OCI-LY7 (cell line): ENCODE data around the gene DNM3. TPM values are rescaled to one million over a fixed set of nuclear protein-coding genes. Genes with fewer than 3 reads are reported as not detected.

ENCODE experiments used
- BruUV-seq: library from RNA; stranded (reverse); fragments of 400-500 nt; replicated peaks from 2 replicates; lab custom pipeline; 2021; lab: Mats Ljungman, UMichigan
- CTCF ChIA-PET: fragments of 300-600 bp; sonication (Branson Sonifier 250); formaldehyde crosslinking; loops from one replicate; lab custom pipeline; 2022; ENCODE audit warnings: antibody characterized with exemption; ENCODE audit not compliant: unreplicated experiment; lab: Charles Lee
- POLR2A ChIA-PET: fragments of 300-600 bp; sonication (Branson Sonifier 250); formaldehyde crosslinking; loops from one replicate; lab custom pipeline; 2022; ENCODE audit warnings: antibody characterized with exemption; lab: Charles Lee
- DNase-seq: peaks from one replicate; pipeline ENCODE4 v3.0.0-alpha.2; 2015; ENCODE audit warnings: low spot score
- H2AFZ ChIP-seq: fragments of 200-600 bp; sonication (generic), shearing (Covaris generic); 2 replicates; pipeline ENCODE4 v1.6.1; 2014; ENCODE audit warnings: mild to moderate bottlenecking, antibody characterized with exemption, low read length, moderate library complexity
- H3K27ac ChIP-seq: fragments of 200-600 bp; sonication (generic); 2 replicates; pipeline ENCODE4 v1.5.1; 2014; ENCODE audit warnings: mixed run types, low read depth, mild to moderate bottlenecking, moderate library complexity, low read length, inconsistent platforms; ENCODE audit not compliant: poor library complexity, severe bottlenecking
- H3K36me3 ChIP-seq: fragments of 200-600 bp; sonication (generic); 2 replicates; pipeline ENCODE4 v1.6.1; 2014; ENCODE audit warnings: mild to moderate bottlenecking, antibody characterized with exemption, low read length, moderate library complexity, mixed read lengths; ENCODE audit not compliant: insufficient read depth
- H3K4me1 ChIP-seq: fragments of 200-600 bp; sonication (generic); 2 replicates; pipeline ENCODE4 v1.5.1; 2014; ENCODE audit warnings: mild to moderate bottlenecking, low read length; ENCODE audit not compliant: insufficient read depth, poor library complexity, severe bottlenecking
- H3K4me2 ChIP-seq: fragments of 200-600 bp; sonication (generic); 2 replicates; pipeline ENCODE4 v1.6.1; 2014; ENCODE audit warnings: mild to moderate bottlenecking, low read length
- H3K4me3 ChIP-seq: fragments of 200-600 bp; sonication (generic); 2 replicates; pipeline ENCODE4 v1.5.1; 2014; ENCODE audit warnings: mild to moderate bottlenecking, low read depth, low read length; ENCODE audit not compliant: poor library complexity, severe bottlenecking
- H3K79me2 ChIP-seq: fragments of 200-600 bp; sonication (generic); 2 replicates; pipeline ENCODE4 v1.6.1; 2016; ENCODE audit warnings: low read depth, mild to moderate bottlenecking, low read length, moderate library complexity, mixed read lengths; ENCODE audit not compliant: insufficient read depth
- H3K9me2 ChIP-seq: fragments of 200-600 bp; sonication (generic); 2 replicates; pipeline ENCODE4 v1.6.1; 2016; ENCODE audit warnings: mild to moderate bottlenecking, low read length, mixed read lengths; ENCODE audit not compliant: insufficient read depth
- H3K9me3 ChIP-seq: fragments of 200-600 bp; sonication (generic); 2 replicates; pipeline ENCODE4 v1.6.1; 2014; ENCODE audit warnings: mild to moderate bottlenecking, mixed run types, low read length, mixed read lengths
- H4K20me1 ChIP-seq: fragments of 200-600 bp; sonication (generic); 2 replicates; pipeline ENCODE4 v1.6.1; 2014; ENCODE audit warnings: mild to moderate bottlenecking, antibody characterized with exemption, low read length, moderate library complexity, mixed read lengths; ENCODE audit not compliant: insufficient read depth
- CTCF ChIP-seq: fragments of 200-600 bp; sonication (generic); conservative IDR thresholded peaks from 2 replicates; pipeline ENCODE4 v1.5.1; 2014; ENCODE audit warnings: mild to moderate bottlenecking, antibody characterized with exemption, low read length, moderate library complexity, mixed read lengths
- EZH2phosphoT487 ChIP-seq: fragments of 200-600 bp; sonication (generic); IDR thresholded peaks from 2 replicates; pipeline ENCODE4 v1.6.1; 2018; ENCODE audit warnings: low read depth, borderline replicate concordance, mild to moderate bottlenecking, mixed run types, antibody characterized with exemption, low read length, moderate library complexity, mixed read lengths
- intact Hi-C: fragments of 100-400 bp; cut with micrococcal nuclease; formaldehyde crosslinking; loops from one replicate; pipeline ENCODE4 v1.10.0; 2022; ENCODE audit not compliant: unreplicated experiment
- total RNA-seq, 2 experiments: library from RNA; depleted of rRNA in 1 of 2; stranded (reverse); fragments of >200 nt in 1 of 2; shearing (Covaris generic) in 1 of 2; gene quantifications; 2 replicates each; pipeline ENCODE4 v1.2.3, GENCODE V29; 2014 to 2022

The DNM3 gene
- total RNA-seq, 2 experiments from 2014 or later: 0.47 to 0.61 TPM

GRCh38 chr1:172390301-172390682 is 549.0 kb downstream of the DNM3 start:
- H3K9me3 ChIP-seq: no peaks in the 10 kb centered on the region
- peaks cover 44% of the 10 kb centered on the region for H3K4me1 ChIP-seq
- CTCF ChIA-PET: no interaction called here
- no peaks in the 10 kb centered on the region for H4K20me1 ChIP-seq
- no peaks in the 10 kb centered on the region for H3K36me3 ChIP-seq
- H2AFZ ChIP-seq: peak overlapping the region; percentile 65; the same call in 1 of the 2 replicates
- no peak overlapping the region for H3K27ac ChIP-seq
- H3K4me2 ChIP-seq: peak overlapping the region; percentile 63; the same call in 1 of the 2 replicates
- intact Hi-C loops: loop anchor here (5.0 kb wide), 1 partner anchor 142 kb away; the partner anchor contains the start of gene SUCO
- no peaks in the 10 kb centered on the region for H3K9me2 ChIP-seq
- no peaks in the 10 kb centered on the region for H3K79me2 ChIP-seq
- POLR2A ChIA-PET: interaction anchor here (0.9 to 1.4 kb wide), 3 partner anchors 8 to 15 kb away, joined by 3 to 6 read pairs (median 4); no protein-coding TSS in a partner anchor
- no peak for DNase-seq
- no peak overlapping the region for H3K4me3 ChIP-seq
- TF ChIP-seq EZH2phosphoT487: no peak
- no TSS peak for BruUV-seq

DNA sequence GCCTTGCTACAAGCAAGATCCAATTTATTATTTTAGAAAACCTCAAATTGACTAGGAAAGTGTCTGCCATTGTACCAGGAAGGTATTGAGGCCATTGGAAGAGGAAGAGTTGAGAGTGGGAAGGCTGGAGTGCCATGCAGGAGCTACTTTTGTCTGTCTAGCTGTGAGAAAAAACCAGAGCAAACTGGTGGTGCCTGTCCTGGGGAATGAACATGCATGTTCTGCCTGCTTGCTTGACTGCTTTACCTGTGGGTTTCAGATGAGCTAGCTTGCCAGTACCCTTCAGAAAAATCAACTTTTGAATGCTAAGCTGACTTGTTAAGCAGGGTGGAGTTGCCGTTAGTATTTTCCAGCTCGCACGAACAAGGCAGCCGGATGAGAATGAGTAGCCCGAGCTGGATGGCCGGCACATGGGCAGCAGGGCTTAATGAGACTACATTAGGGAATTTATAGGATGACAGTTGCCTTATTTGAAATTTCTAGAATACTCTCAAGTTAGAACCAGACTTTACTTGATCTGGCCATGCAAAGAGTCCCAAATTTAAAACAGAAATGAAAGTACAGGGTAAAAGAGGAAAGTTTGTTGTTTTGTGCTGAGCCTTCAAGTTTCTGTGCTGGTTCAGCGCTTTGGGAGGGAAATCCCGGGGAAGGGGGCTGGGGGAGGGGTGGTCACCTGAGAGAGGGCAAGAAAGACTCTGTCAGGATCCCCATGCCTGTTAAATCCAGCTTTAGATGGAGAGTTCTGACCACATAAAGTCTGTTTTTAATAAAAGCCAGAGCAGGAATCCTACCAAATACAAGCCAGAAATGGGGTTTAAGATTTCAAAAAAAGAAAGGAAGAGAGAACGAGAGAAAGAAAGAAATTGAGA is 549.6 kb downstream of the DNM3 start:
- Histone ChIP-seq H3K27ac (peak overlapping the region; percentile 0), H3K4me3 (no peak overlapping the region), H3K36me3 (no peaks in the 10 kb centered on the region), H2AFZ (peak overlapping the region; percentile 65), H3K4me2 (peak overlapping the region; percentile 63), H3K79me2 (no peaks in the 10 kb centered on the region), H3K4me1 (peaks cover 44% of the 10 kb centered on the region), H3K9me3 (no peaks in the 10 kb centered on the region), H4K20me1 (no peaks in the 10 kb centered on the region), H3K9me2 (no peaks in the 10 kb centered on the region)
- no peak for TF ChIP-seq EZH2phosphoT487
- TF ChIP-seq CTCF: no peak
- no TSS peak for BruUV-seq
- peak; percentile 37 for DNase-seq
- intact Hi-C loops: loop anchor here (5.0 kb wide), 1 partner anchor 141 kb away; the partner anchor contains the start of gene SUCO
- CTCF ChIA-PET: no interaction called here
- POLR2A ChIA-PET: interaction anchor here (0.9 to 1.4 kb wide), 4 partner anchors 8 to 144 kb away, joined by 3 to 6 read pairs (median 4); no protein-coding TSS in a partner anchor

GRCh38 chr1:172391976-172392375 is 550.7 kb downstream of the DNM3 start:
- intact Hi-C loops: loop anchor here (5.0 kb wide), 1 partner anchor 140 kb away; the partner anchor contains the start of gene SUCO
- BruUV-seq: no TSS peak

More at GRCh38 chr1:172391976-172392375, 550.7 kb downstream of the DNM3 start:
- Histone ChIP-seq H3K9me2 (no peaks in the 10 kb centered on the region), H2AFZ (peak overlapping the region; percentile 65; the same call in 1 of the 2 replicates), H3K79me2 (no peaks in the 10 kb centered on the region), H3K4me1 (peaks cover 44% of the 10 kb centered on the region), H3K27ac (no peak overlapping the region), H4K20me1 (no peaks in the 10 kb centered on the region), H3K4me3 (no peak overlapping the region), H3K4me2 (peak overlapping the region; percentile 63; the same call in 1 of the 2 replicates), H3K9me3 (no peaks in the 10 kb centered on the region), H3K36me3 (no peaks in the 10 kb centered on the region)
- CTCF ChIA-PET: no interaction called here
- TF ChIP-seq EZH2phosphoT487: no peak
- no peak for TF ChIP-seq CTCF
- no peak for DNase-seq
- POLR2A ChIA-PET: interaction anchor here (0.5 to 3.6 kb wide), 5 partner anchors 11 to 140 kb away, joined by 3 to 18 read pairs (median 4); no protein-coding TSS in a partner anchor
